IMR-90 (cell line): ENCODE data around the gene PRKAB1. TPM values are rescaled to one million over a fixed set of nuclear protein-coding genes. Genes with fewer than 3 reads are reported as not detected.

Experiments used
- ATAC-seq: fragments of 200-7000 bp; cut with Tn5 transposase; 2 replicates; pipeline ENCODE4 v1.9.1; 2020; ENCODE audit warnings: low read depth, mild to moderate bottlenecking, moderate library complexity
- BruUV-seq: library from RNA; stranded (reverse); fragments of 400-500 nt; replicated peaks from 2 replicates; lab custom pipeline; 2021; lab: Mats Ljungman, UMichigan
- CTCF ChIA-PET: fragments of 300-600 bp; formaldehyde crosslinking; extraction: SDS; loops from one replicate; lab custom pipeline; 2021; ENCODE audit warnings: antibody characterized with exemption; lab: Yijun Ruan, JAX
- POLR2A ChIA-PET: fragments of 300-600 bp; sonication (Branson Sonifier 250); formaldehyde crosslinking; loops from one replicate; lab custom pipeline; 2022; ENCODE audit warnings: antibody characterized with exemption; ENCODE audit not compliant: unreplicated experiment; lab: Charles Lee
- DNase-seq: peaks from one replicate; pipeline ENCODE4 v3.0.0; 2013
- H2AFZ ChIP-seq: replicated peaks from 2 replicates; pipeline ENCODE3; 2013; ENCODE audit warnings: low read length, mild to moderate bottlenecking; ENCODE audit not compliant: poor library complexity
- H2AK5ac ChIP-seq: 2 replicates; pipeline ENCODE4 v1.6.1; 2013; ENCODE audit warnings: low read depth, low read length, inconsistent platforms
- H2AK9ac ChIP-seq: replicated peaks from 2 replicates; pipeline ENCODE3; 2013; ENCODE audit warnings: mild to moderate bottlenecking, low read depth, low read length, moderate library complexity; ENCODE audit not compliant: poor library complexity
- H2BK120ac ChIP-seq: 2 replicates; pipeline ENCODE4 v1.6.1; 2013; ENCODE audit warnings: low read depth, low read length, inconsistent platforms
- H2BK15ac ChIP-seq: 3 replicates; pipeline ENCODE4 v1.6.1; 2013; ENCODE audit warnings: low read depth, low read length, inconsistent platforms
- H2BK20ac ChIP-seq: 2 replicates; pipeline ENCODE4 v1.6.1; 2013; ENCODE audit warnings: low read depth, mild to moderate bottlenecking, inconsistent platforms, low read length, moderate library complexity
- H2BK5ac ChIP-seq: 2 replicates; pipeline ENCODE4 v1.6.1; 2013; ENCODE audit warnings: mild to moderate bottlenecking, low read depth, low read length, inconsistent platforms; ENCODE audit not compliant: poor library complexity, severe bottlenecking
- H3K14ac ChIP-seq: replicated peaks from 2 replicates; pipeline ENCODE4 v1.6.1; 2013; ENCODE audit warnings: low read depth, low read length, inconsistent platforms
- H3K18ac ChIP-seq: 2 replicates; pipeline ENCODE4 v1.6.1; 2013; ENCODE audit warnings: low read depth, low read length, control low read depth
- H3K23ac ChIP-seq: 2 replicates; pipeline ENCODE4 v1.6.1; 2013; ENCODE audit warnings: low read depth, low read length, inconsistent platforms
- H3K27ac ChIP-seq: 2 replicates; pipeline ENCODE4 v1.5.1; 2013; ENCODE audit warnings: mild to moderate bottlenecking, control low read depth, low read length; ENCODE audit not compliant: insufficient read depth
- H3K27me3 ChIP-seq: 2 replicates; pipeline ENCODE4 v1.6.1; 2013; ENCODE audit warnings: low read length; ENCODE audit not compliant: control insufficient read depth, insufficient read depth
- H3K36me3 ChIP-seq: 2 replicates; pipeline ENCODE4 v1.6.1; 2013; ENCODE audit warnings: low read length, mixed read lengths; ENCODE audit not compliant: control insufficient read depth, insufficient read depth
- H3K4ac ChIP-seq: 2 replicates; pipeline ENCODE4 v1.6.1; 2013; ENCODE audit warnings: low read depth, low read length, inconsistent platforms
- H3K4me1 ChIP-seq: 2 replicates; pipeline ENCODE4 v1.6.1; 2013; ENCODE audit warnings: low read length, mixed read lengths; ENCODE audit not compliant: control insufficient read depth, insufficient read depth
- H3K4me2 ChIP-seq: 2 replicates; pipeline ENCODE4 v1.6.1; 2013; ENCODE audit warnings: low read depth, mild to moderate bottlenecking, control low read depth, low read length, moderate library complexity
- H3K4me3 ChIP-seq: 2 replicates; pipeline ENCODE4 v1.5.1; 2013; ENCODE audit warnings: low read depth, mild to moderate bottlenecking, control low read depth, low read length, moderate library complexity; ENCODE audit not compliant: insufficient read depth
- H3K56ac ChIP-seq: 2 replicates; pipeline ENCODE4 v1.6.1; 2013; ENCODE audit warnings: low read length, inconsistent platforms; ENCODE audit not compliant: insufficient read depth; ENCODE audit errors: extremely low read depth
- H3K79me1 ChIP-seq, 2 experiments: 2 replicates each; pipeline ENCODE4 v1.6.1; 2013; ENCODE audit warnings: low read length in 2 of 2, inconsistent platforms in 1 of 2, low read depth in 1 of 2
- H3K9ac ChIP-seq: 2 replicates; pipeline ENCODE4 v1.6.1; 2013; ENCODE audit warnings: low read depth, low read length, control low read depth
- H3K9me1 ChIP-seq: 2 replicates; pipeline ENCODE4 v1.6.1; 2013; ENCODE audit warnings: low read length, inconsistent platforms; ENCODE audit not compliant: insufficient read depth
- H3K9me3 ChIP-seq: 2 replicates; pipeline ENCODE4 v1.6.1; 2013; ENCODE audit warnings: low read length; ENCODE audit not compliant: control insufficient read depth, insufficient read depth
- H4K20me1 ChIP-seq: 2 replicates; pipeline ENCODE4 v1.6.1; 2013; ENCODE audit warnings: low read length, inconsistent platforms; ENCODE audit not compliant: insufficient read depth
- H4K5ac ChIP-seq: 2 replicates; pipeline ENCODE4 v1.6.1; 2013; ENCODE audit warnings: mild to moderate bottlenecking, low read depth, low read length, control low read depth
- H4K8ac ChIP-seq, 2 experiments: 2 replicates each; pipeline ENCODE4 v1.6.1; 2013; ENCODE audit warnings: low read depth in 2 of 2, low read length in 2 of 2, control low read depth in 1 of 2, inconsistent platforms in 1 of 2
- H4K91ac ChIP-seq: 2 replicates; pipeline ENCODE4 v1.6.1; 2013; ENCODE audit warnings: low read depth, low read length, inconsistent platforms; ENCODE audit not compliant: insufficient read depth
- ELK1 ChIP-seq: fragments of 150-350 bp; IDR thresholded peaks from 2 replicates; pipeline ENCODE4 v1.6.1; 2016; ENCODE audit warnings: low read depth, mild to moderate bottlenecking, low read length, moderate library complexity, borderline replicate concordance
- FOS ChIP-seq: fragments of 150-350 bp; IDR thresholded peaks from 2 replicates; pipeline ENCODE4 v1.6.1; 2016; ENCODE audit warnings: low read depth, low read length
- MAZ ChIP-seq: IDR thresholded peaks from 2 replicates; pipeline ENCODE4 v1.6.1; 2012; ENCODE audit warnings: low read depth, mild to moderate bottlenecking, low read length, improper control_type of control experiment, moderate library complexity, borderline replicate concordance
- NFE2L2 ChIP-seq: fragments of 150-350 bp; IDR thresholded peaks from 2 replicates; pipeline ENCODE4 v1.6.1; 2016; ENCODE audit warnings: low read depth, mild to moderate bottlenecking, low read length
- RCOR1 ChIP-seq: IDR thresholded peaks from 2 replicates; pipeline ENCODE4 v1.6.1; 2012; ENCODE audit warnings: mild to moderate bottlenecking, low read length, improper control_type of control experiment; ENCODE audit not compliant: insufficient replicate concordance
- RFX5 ChIP-seq: IDR thresholded peaks from 2 replicates; pipeline ENCODE4 v1.8.0; 2012; ENCODE audit warnings: low read depth, mild to moderate bottlenecking, low read length, moderate library complexity
- SMC3 ChIP-seq: fragments of 150-350 bp; IDR thresholded peaks from 2 replicates; pipeline ENCODE4 v1.6.1; 2016; ENCODE audit warnings: low read depth, mild to moderate bottlenecking, antibody characterized with exemption, low read length, moderate library complexity
- WGBS, 2 experiments: methylation state at CpG; one replicate each; pipeline versions ENCODE4 v1.1.5 to v1.1.7; 2013; ENCODE audit warnings: missing lambda C conversion rate in 2 of 2; ENCODE audit not compliant: insufficient read length in 1 of 2; ENCODE audit errors: extremely low coverage in 2 of 2; 5-methylcytosine and 5-hydroxymethylcytosine counted together
- dilution Hi-C: fragments of 300-500 bp; cut with HindIII; formaldehyde crosslinking; loops from one replicate; pipeline ENCODE4 v1.14.3; 2018; ENCODE audit warnings: low sequenced_read_pairs; ENCODE audit not compliant: unreplicated experiment
- in situ Hi-C: fragments of 300-500 bp; cut with MboI; formaldehyde crosslinking; loops from 3 replicates; pipeline ENCODE4 v1.14.3; 2019; ENCODE audit warnings: low sequenced_read_pairs, inconsistent platforms, mixed read lengths
- intact Hi-C: fragments of 100-400 bp; cut with micrococcal nuclease; formaldehyde crosslinking; loops from 2 replicates; pipeline ENCODE4 v1.10.0; 2022
- polyA plus RNA-seq, 3 experiments: library from polyadenylated mRNA; depleted of rRNA; stranded (reverse); fragments of >200 nt; gene quantifications; 2 replicates each; pipeline ENCODE4 v1.2.3, GENCODE V29; 2012; ENCODE audit warnings: low replicate concordance in 1 of 3
- total RNA-seq: library from RNA; depleted of rRNA; stranded (reverse); fragments of >200 nt; gene quantifications from 2 replicates; pipeline ENCODE4 v1.2.3, GENCODE V29; 2012

Gene PRKAB1
- total and polyA plus RNA-seq, 2 of the 4 experiments (the other 2 are of a cell fraction), result 9.7 to 19.3 TPM

- Histone ChIP-seq H3K9ac (no peak overlapping the region), H3K4me1 (no peaks in the 10 kb centered on the region), H3K23ac (no peak overlapping the region), H4K20me1 (no peaks in the 10 kb centered on the region), H3K4me2 (no peak overlapping the region), H3K9me1 (no peaks in the 10 kb centered on the region), H2BK5ac (no peak overlapping the region), H3K79me1 (no peaks in the 10 kb centered on the region), H2AFZ (no peak overlapping the region), H2AK9ac (no peak overlapping the region), H3K36me3 (no peaks in the 10 kb centered on the region), H3K18ac (no peak overlapping the region), H3K14ac (no peak overlapping the region), H3K56ac (no peak overlapping the region), H2BK120ac (no peak overlapping the region), H3K4me3 (no peak overlapping the region), H4K8ac (no peak overlapping the region), H4K5ac (no peak overlapping the region), H4K91ac (no peak overlapping the region), H3K9me3 (no peaks in the 10 kb centered on the region), H3K27ac (no peak overlapping the region), H2BK20ac (no peak overlapping the region), H3K4ac (no peak overlapping the region), H3K27me3 (no peaks in the 10 kb centered on the region), H2BK15ac (no peak overlapping the region), H2AK5ac (no peak overlapping the region)
- POLR2A ChIA-PET, result no interaction called here
- TF ChIP-seq MAZ, result no peak
- no peak for TF ChIP-seq RFX5
- TF ChIP-seq FOS, result no peak
- no peak for TF ChIP-seq NFE2L2
- TF ChIP-seq SMC3, result no peak
- TF ChIP-seq RCOR1, result no peak
- TF ChIP-seq ELK1, result no peak
- no peak for ATAC-seq
- no peak for DNase-seq
- WGBS, 2 experiments, result no CpG with 5 or more reads among the region's 6 CpGs
- dilution Hi-C loops (no loop called here), intact Hi-C loops (no loop called here), in situ Hi-C loops (no loop called here)
- no TSS peak for BruUV-seq
- CTCF ChIA-PET, result no interaction called here
These were observed 40.2 kb upstream of the PRKAB1 start for GRCh38 chr12:119627686-119628085.
